K562 (cell line): ENCODE results near the gene KRTAP20-3. TPM values are rescaled to one million over a fixed set of nuclear protein-coding genes. Genes with fewer than 3 reads are reported as not detected.

Experiments used
- ETS1 ChIP-seq: conservative IDR thresholded peaks from 2 replicates; pipeline ENCODE4 v1.6.1; 2011; ENCODE audit warnings: low read depth, mild to moderate bottlenecking, low read length; ENCODE audit not compliant: control insufficient read depth
- MCM3 ChIP-seq: fragments of 450-650 bp; IDR thresholded peaks from 2 replicates; pipeline ENCODE4 v1.6.1; 2016
- RREB1 ChIP-seq: fragments of 250-450 bp; sonication (Bioruptor Pico); IDR thresholded peaks from 2 replicates; pipeline ENCODE4 v1.4.0; 2020
- ZBTB7A ChIP-seq: IDR thresholded peaks from 2 replicates; pipeline ENCODE4 v1.6.1; 2011; ENCODE audit warnings: low read depth, mild to moderate bottlenecking, low read length, moderate library complexity, borderline replicate concordance; ENCODE audit not compliant: control insufficient read depth
- ZNF274 ChIP-seq: IDR thresholded peaks from 2 replicates; pipeline ENCODE4 v1.6.1; 2011; ENCODE audit warnings: low read depth, mild to moderate bottlenecking, low read length, moderate library complexity, borderline replicate concordance
- polyA plus RNA-seq, 8 experiments: library from polyadenylated mRNA; depleted of rRNA in 4 of 8; stranded (reverse) in 5 of 8; unstranded in 3 of 8; fragments of >200 nt; fragmentation: Nextera tagmentation in 2 of 8; fragmentation: Illumina TruSeq in 1 of 8; extraction: Ambion mirVana in 2 of 8; extraction: Trizol in 1 of 8; gene quantifications; 2 replicates each; pipeline versions ENCODE4 v1.2.1 to v1.2.3, GENCODE V29; 2011 to 2014; ENCODE audit warnings: inconsistent platforms in 1 of 8, missing spikeins in 1 of 8
- total RNA-seq, 7 experiments: library from RNA; depleted of rRNA in 6 of 7; stranded (reverse); fragments of >200 nt in 6 of 7; fragmentation: Illumina TruSeq in 2 of 7; extraction: Trizol in 2 of 7; gene quantifications; 2 replicates each; pipeline versions ENCODE4 v1.2.1 to v1.2.3, GENCODE V29; 2011 to 2021; ENCODE audit warnings: low replicate concordance in 1 of 7

The KRTAP20-3 gene
- total and polyA plus RNA-seq, 9 of the 15 experiments (the other 6 are each of a cell fraction or from before 2014, with no cell fraction given) = not detected

DNA sequence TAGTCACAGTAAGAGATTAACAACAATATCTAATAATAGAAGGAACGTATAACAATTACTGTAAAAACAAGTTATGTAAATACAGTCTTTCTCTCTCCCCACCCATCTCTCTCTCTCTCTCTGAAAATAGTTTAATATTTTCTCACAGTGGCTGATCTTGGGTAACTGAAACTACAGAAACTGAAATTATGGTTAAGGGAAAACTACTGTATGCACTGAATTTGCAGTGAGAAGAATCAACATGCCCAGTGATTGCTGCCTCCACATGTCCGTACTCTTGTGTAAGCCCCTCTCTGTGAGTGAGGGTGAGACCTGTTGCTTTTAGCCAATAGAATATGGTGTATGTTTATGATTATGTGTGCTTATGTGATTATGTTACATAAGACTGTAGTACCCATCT lies 30.5 kb upstream of the KRTAP20-3 start (continued):
- TF ChIP-seq RREB1 (CRISPR knock-in tag) (no peak), ZNF274 (no peak), ETS1 (no peak), MCM3 (no peak), ZBTB7A (no peak)
